Measurements from ENCODE around the gene QRICH2.
"Not testable (repeated sequence)": the region's sequence is repeated elsewhere in the genome, so short reads cannot be mapped to it uniquely, and the experiment has no call there.

The QRICH2 gene

GRCh38 chr17:76244721-76245120 lies 63.4 kb downstream of the QRICH2 start:
- DNase-seq = not testable (repeated sequence)

GRCh38 chr17:76243826-76244679 lies 64.0 kb downstream of the QRICH2 start:
- no peak for DNase-seq

- no peak for DNase-seq
Measured at GRCh38 chr17:76241691-76242255, 66.3 kb downstream of the QRICH2 start.

DNA sequence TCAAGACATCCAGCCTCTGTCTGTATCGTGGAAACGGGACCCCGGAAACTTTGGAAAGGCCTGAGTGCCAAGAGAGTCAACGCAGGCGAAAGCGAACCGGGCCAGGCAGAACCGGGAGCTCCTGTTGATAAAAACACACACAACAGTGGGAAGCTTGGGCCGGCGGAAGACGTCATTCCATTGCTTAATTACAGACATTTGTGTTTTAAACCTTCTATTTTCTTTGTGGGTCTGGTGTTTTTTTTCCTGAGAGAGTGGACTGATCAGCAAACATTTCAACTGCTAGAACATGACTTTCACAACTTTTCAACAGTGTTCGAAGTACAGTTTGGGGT lies 66.9 kb downstream of the QRICH2 start:
- no peak for DNase-seq

DNA sequence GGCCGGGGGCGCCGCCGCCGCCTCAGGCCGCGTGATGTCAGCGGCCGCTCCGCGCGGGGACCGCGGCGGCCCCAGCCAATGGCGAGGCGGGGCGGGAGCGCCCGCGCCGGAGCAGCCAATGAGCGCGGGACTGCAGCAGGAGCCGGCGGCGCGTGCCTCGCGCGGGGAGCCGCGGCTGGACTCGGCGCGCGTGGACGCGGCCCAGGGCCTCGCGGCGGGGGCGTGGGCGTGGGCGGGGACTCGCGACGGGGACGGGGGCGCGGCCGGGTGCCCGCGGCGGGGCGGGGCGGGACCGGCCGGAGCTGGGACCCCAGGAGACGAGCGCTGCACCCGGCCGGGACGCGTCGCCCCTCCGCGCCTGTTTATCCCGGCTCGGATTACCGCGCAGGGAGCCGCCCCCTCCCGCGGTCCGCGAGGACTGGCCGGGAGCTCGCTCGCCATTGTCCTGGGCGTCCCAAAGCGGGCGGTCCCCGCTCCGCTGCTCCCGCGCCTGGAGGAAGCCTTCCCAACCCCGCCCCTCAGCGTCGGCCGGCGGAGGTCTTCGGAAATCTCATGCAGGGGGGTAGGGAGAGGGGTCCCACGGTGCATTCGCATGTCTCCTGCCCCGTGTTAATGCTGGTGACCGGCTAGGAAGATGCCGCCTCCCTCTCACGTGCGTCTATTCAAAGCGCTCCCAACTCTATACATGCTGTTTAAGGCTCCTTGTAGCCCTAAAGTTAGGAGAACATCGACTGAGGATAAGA lies 67.4 kb downstream of the QRICH2 start, which contains the start of gene RNF157:
Gene RNF157 (minus strand): TSS at position 33 of the 743 bp plus-strand sequence. CDS start 253 bp downstream, outside the sequence.
- peak; percentile 55 to 58 for DNase-seq

- DNase-seq = no peak
Measured at GRCh38 chr17:76239538-76240274, 68.4 kb downstream of the QRICH2 start.

GRCh38 chr17:76238847-76239537 lies 69.1 kb downstream of the QRICH2 start:
- DNase-seq = no peak

DNA sequence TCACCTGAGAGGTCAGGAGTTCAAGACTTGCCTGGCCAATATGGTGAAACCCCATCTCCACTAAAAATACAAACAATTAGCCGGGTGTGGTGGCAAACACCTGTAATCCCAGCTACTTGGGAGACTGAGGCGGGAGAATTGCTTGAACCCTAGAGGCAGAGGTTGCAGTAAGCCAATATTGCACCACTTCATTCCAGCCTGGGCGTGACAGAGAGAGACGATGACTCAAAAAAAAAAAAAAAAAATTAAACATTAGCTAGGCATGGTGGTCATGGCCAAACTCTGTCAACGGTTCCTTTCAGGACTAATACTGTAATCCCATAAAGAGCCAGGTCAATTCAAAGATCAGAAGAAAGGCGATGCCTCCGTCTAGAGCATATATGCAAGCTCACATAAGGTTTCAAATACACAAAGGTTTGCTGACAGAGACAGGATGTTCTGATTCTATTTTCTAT lies 70.2 kb downstream of the QRICH2 start:
- no peak for DNase-seq

- no peak for DNase-seq
Measured at GRCh38 chr17:76236603-76237002, 71.5 kb downstream of the QRICH2 start.

- DNase-seq = no peak
Measured at GRCh38 chr17:76235883-76236282, 72.2 kb downstream of the QRICH2 start.

DNA sequence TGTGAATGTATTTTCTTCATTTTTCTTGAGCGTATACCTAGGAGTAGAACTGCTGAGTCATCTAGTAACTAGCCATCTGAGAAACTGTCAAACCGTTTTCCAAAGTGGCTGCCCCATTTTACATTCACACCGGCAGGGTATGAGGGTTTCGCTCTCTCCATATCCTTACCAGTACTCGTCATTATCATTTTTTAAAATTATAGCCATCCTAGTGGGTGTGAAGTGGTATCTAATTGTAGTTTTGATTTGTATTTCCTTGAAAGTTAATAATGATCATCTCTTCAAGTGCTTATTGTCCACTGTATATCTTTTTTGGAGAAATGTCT lies 73.8 kb downstream of the QRICH2 start:
- no peak for DNase-seq

DNA sequence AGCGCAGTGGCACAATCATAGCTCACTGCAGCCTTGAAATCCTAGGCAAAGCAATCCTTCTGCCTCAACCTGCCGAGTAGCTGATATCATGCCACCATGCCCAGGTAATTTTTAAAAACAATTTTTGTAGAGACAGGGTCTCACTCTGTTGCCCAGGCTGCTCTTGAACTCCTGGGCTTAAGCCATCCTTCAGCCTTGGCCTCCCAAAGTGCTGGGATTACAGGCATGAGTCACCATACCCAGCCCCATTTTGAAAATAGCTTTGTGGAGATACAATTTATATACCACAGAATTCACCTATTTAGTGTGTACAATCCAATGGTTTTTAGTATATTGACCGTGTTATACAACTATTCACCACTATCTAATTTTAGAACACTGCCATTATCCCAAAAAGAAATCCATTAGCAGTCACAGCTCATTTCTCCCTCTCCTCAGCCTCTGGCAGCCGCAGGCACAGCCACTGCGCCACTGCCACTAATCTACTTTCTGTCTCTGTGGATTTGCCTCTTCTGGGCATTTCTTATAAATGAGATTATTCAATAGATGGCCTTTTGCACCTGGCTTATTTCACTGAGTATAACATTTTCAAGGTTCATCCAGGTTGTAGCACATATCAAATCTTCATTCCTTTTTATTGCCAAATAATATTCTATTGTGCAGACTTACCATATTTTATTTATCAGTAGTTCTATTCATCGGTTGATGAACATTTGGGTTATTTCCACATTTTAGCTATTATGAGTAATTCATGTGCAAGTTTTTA lies 74.3 kb downstream of the QRICH2 start:
- no peak for DNase-seq

GRCh38 chr17:76232342-76232741 lies 75.7 kb downstream of the QRICH2 start:
- no peak for DNase-seq

GRCh38 chr17:76226749-76227148 lies 81.3 kb downstream of the QRICH2 start:
- DNase-seq = not testable (repeated sequence)

DNA sequence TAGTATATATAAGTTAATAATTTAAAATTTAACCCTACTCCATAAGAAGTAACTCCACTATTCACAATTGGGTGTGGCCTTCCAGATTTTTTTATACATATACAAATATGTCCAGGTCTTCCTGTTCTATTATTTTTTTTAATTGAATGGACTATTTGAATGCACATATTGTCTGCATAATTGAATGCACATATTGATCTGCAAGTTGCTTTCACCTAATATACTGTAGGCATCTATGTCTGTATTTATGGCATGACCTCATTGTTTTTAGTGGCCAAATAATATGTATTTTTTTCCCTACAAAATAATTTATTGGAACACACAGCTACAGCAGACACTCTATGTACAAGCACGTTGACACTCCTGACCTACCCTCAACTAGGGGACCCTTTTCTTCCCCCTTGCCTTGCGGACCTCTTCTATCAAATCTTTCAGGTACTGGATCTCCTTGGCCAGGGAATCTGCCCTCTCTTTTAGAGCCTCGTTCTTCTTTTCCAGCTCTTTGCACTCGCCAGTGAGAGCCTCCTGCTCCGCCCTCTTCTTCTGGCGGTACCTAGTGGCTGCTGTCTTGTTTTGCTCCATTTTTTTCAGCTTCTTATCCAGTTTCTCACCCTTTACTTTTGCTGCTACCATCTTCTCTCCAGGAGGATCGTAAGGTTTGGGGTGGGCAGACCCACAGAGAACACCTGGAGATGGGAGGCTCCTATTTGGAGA lies 82.5 kb downstream of the QRICH2 start:
- DNase-seq = not testable (repeated sequence)
